ENCODE data around the gene LDLRAD2. TPM values are rescaled to one million over a fixed set of nuclear protein-coding genes. Genes with fewer than 3 reads are reported as not detected.

The LDLRAD2 gene
- total and polyA plus RNA-seq, 2 of the 8 experiments (the other 6 are each of a cell fraction or from before 2014, with no cell fraction given), result 0.48 to 0.74 TPM

- DNase-seq (ENCODE audit: low read depth in 1 of 2, low spot score in 2 of 2) (no peak), FAIRE-seq (no peak)
- POLR2A ChIA-PET (ENCODE audit: partially characterized antibody), result interaction anchor here (0.6 to 1.0 kb wide), 2 partner anchors 12 to 992 kb away, joined by 3 read pairs; no protein-coding TSS in a partner anchor
- Histone ChIP-seq H4K91ac (replicated peaks; ENCODE audit: insufficient read length, low read length) (no peak overlapping the region), H2BK20ac (ENCODE audit: low read length) (no peak overlapping the region), H3K56ac (replicated peaks; ENCODE audit: insufficient read length, low read depth, low read length) (no peak overlapping the region), H4K8ac (ENCODE audit: extremely low read depth, insufficient read depth, low read length) (no peak overlapping the region), H3K9ac (replicated peaks in 1 of 4; ENCODE audit: extremely low read depth in 1 of 4, low read depth in 3 of 4, low read length in 3 of 4) (no peak overlapping the region), H2BK120ac (replicated peaks; ENCODE audit: low read depth, low read length) (no peak overlapping the region), H3K36me3 (ENCODE audit: control insufficient read depth in 2 of 4, insufficient read depth in 4 of 4, low read length in 3 of 4) (peaks cover 22 to 61% (median 42%) of the 10 kb centered on the region in 4 experiments), H3K23me2 (ENCODE audit: low read depth, low read length) (no peaks in the 10 kb centered on the region), H3K4me3 (ENCODE audit: extremely low read depth in 1 of 4, insufficient read depth in 2 of 4, low read depth in 3 of 4, low read length in 4 of 4) (no peak overlapping the region), H3K4me1 (replicated peaks in 1 of 4; ENCODE audit: control insufficient read depth in 3 of 4, insufficient read depth in 4 of 4, low read length in 3 of 4) (no peaks in the 10 kb centered on the region), H3K4ac (replicated peaks; ENCODE audit: insufficient read length, low read depth, low read length) (no peak overlapping the region), H2BK15ac (ENCODE audit: low read length) (no peak overlapping the region), H2BK5ac (ENCODE audit: low read depth, low read length) (no peak overlapping the region), H3K27me3 (replicated peaks in 1 of 4; ENCODE audit: control insufficient read depth in 3 of 4, extremely low read depth in 1 of 4, insufficient read depth in 3 of 4, low read length in 3 of 4) (no peaks in the 10 kb centered on the region), H3K9me3 (ENCODE audit: insufficient read depth in 2 of 2, low read depth in 1 of 2, low read length in 1 of 2) (no peaks in the 10 kb centered on the region), H3K79me1 (ENCODE audit: low read depth, low read length) (no peaks in the 10 kb centered on the region), H3K27ac (ENCODE audit: low read depth, low read length) (no peak overlapping the region), H3K23ac (ENCODE audit: insufficient read length) (no peak overlapping the region), H3K79me2 (ENCODE audit: control insufficient read depth in 1 of 2, insufficient read depth in 2 of 2, low read length in 2 of 2) (no peaks in the 10 kb centered on the region), H2AK5ac (ENCODE audit: low read depth, low read length) (no peak overlapping the region), H4K5ac (ENCODE audit: insufficient read length, low read depth, low read length) (no peak overlapping the region), H4K20me1 (replicated peaks in 1 of 2; ENCODE audit: control insufficient read depth in 1 of 2, insufficient read depth in 2 of 2, low read length in 2 of 2) (peaks cover 0 to 2% of the 10 kb centered on the region in 2 experiments), H2AFZ (ENCODE audit: low read length) (no peak overlapping the region), H3K4me2 (ENCODE audit: insufficient read depth in 1 of 2, low read depth in 2 of 2, low read length in 2 of 2) (no peak overlapping the region), H3K18ac (ENCODE audit: extremely low read depth, low read length) (no peak overlapping the region), H2BK12ac (ENCODE audit: low read depth, low read length) (no peak overlapping the region), H3K14ac (ENCODE audit: insufficient read length) (no peak overlapping the region)
- 91% methylated on average over 15 of the region's 15 CpGs; no CpG with 5 or more reads in 1 of the 2 experiments for WGBS, 2 experiments (ENCODE audit: extremely low coverage in 1 of 2, insufficient coverage in 1 of 2, insufficient read length in 1 of 2, insufficient replicate concordance in 2 of 2, low coverage in 1 of 2, low lambda C conversion rate in 2 of 2, missing lambda C conversion rate in 1 of 2)
- CTCF ChIA-PET (ENCODE audit: partially characterized antibody), result interaction anchor here (1.0 to 1.3 kb wide), 2 partner anchors 17 to 66 kb away, joined by 3 read pairs; no protein-coding TSS in a partner anchor
- TF ChIP-seq E2F6 (IDR thresholded peaks at IDR 0.05) (no peak), SAP30 (IDR thresholded peaks at IDR 0.05; ENCODE audit: insufficient read depth, insufficient replicate concordance, low read length) (no peak), CHD1 (IDR thresholded peaks at IDR 0.05; ENCODE audit: low read depth, low read length) (no peak), YY1 (IDR thresholded peaks at IDR 0.05; ENCODE audit: low read depth, low read length) (no peak), RNF2 (IDR thresholded peaks at IDR 0.05; ENCODE audit: borderline replicate concordance, low read depth, low read length, missing control alignments, poor library complexity, severe bottlenecking) (no peak), PHF8 (conservative IDR thresholded peaks at IDR 0.05; ENCODE audit: low read depth, low read length) (no peak), TBP (IDR thresholded peaks at IDR 0.05; ENCODE audit: low read depth, low read length) (no peak), POU5F1 (IDR thresholded peaks at IDR 0.05; ENCODE audit: low read depth, low read length) (no peak), POLR2AphosphoS5 (IDR thresholded peaks at IDR 0.05; ENCODE audit: low read depth, low read length) (no peak), SIN3A (conservative IDR thresholded peaks at IDR 0.05 in 1 of 2, IDR thresholded peaks at IDR 0.05 in 1 of 2; ENCODE audit: low read depth in 1 of 2, low read length in 2 of 2) (no peak)
Measured at GRCh38 chr1:21857840-21858670, 46.0 kb downstream of the LDLRAD2 start.

Measured in H1 (cell line).